ENCODE data around the gene HEG1. TPM values are rescaled to one million over a fixed set of nuclear protein-coding genes. Genes with fewer than 3 reads are reported as not detected.

The HEG1 gene
- total and polyA plus RNA-seq, 9 donors, result 12.2 to 64.7 (median 35.6) TPM

- Histone ChIP-seq H3K4me3 (no peak overlapping the region), H3K36me3 (no peaks in the 10 kb centered on the region), H3K27ac (no peak overlapping the region), H3K4me1 (ENCODE audit: insufficient read depth) (no peaks in the 10 kb centered on the region), H3K9me3 (no peaks in the 10 kb centered on the region), H3K27me3 (no peaks in the 10 kb centered on the region)
- no peak for DNase-seq
- TF ChIP-seq EP300 (IDR thresholded peaks at IDR 0.05), result no peak
- TF ChIP-seq POLR2A (IDR thresholded peaks at IDR 0.05), result no peak
- no peak for TF ChIP-seq CTCF (IDR thresholded peaks at IDR 0.05)
- 70 to 85% (median 82%) methylated on average over 7 of the region's 7 CpGs for WGBS, 3 donors
- intact Hi-C loops (cut with DNase I), result loop anchor here in 1 of 4 donors (10.0 kb wide), 1 partner anchor 69 kb away; no protein-coding TSS in a partner anchor
Observed at GRCh38 chr3:125073390-125073905, 17.7 kb upstream of the HEG1 start.

DNA sequence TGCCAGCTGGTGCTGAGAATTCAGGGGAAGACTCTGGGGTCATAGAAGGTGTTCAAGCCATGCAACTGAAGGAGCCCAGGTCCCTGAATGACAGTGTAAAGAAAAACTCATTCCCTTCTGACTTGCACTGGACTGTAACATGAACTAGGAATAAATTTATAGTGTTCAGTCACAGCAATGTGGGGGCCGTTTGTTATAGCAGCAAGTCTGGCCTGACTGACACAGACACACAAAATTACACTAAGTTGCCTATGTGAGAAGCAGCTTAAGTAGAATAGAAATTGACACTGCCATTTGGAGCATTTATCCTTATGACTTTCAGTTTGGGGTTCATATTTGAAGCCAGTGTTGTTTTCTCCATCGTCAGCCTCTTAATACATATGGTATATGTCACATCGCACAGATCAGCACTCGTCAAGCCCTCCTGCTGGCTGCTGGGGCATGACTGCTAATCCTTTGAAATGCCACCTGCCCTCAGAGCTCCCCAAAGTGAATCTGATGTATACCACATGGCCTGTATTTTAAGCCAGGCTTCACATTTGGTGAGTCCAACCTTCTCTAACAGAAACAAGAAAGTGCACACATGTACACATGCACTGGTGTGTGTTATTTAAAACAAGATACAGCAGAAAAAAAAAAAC lies 17.1 kb upstream of the HEG1 start:
- TF ChIP-seq CTCF (IDR thresholded peaks at IDR 0.05) (no peak), EP300 (IDR thresholded peaks at IDR 0.05) (no peak), POLR2A (IDR thresholded peaks at IDR 0.05) (no peak)
- H3K36me3 ChIP-seq, result no peaks in the 10 kb centered on the region
- WGBS, 3 donors, result 91 to 92% (median 91%) methylated on average over 4 of the region's 4 CpGs
- no peaks in the 10 kb centered on the region for H3K27me3 ChIP-seq
- H3K27ac ChIP-seq, result no peak overlapping the region
- no peaks in the 10 kb centered on the region for H3K4me1 ChIP-seq (ENCODE audit: insufficient read depth)
- no peak for DNase-seq
- H3K4me3 ChIP-seq, result no peak overlapping the region
- no peaks in the 10 kb centered on the region for H3K9me3 ChIP-seq
- intact Hi-C loops (cut with DNase I), result loop anchor here in 1 of 4 donors (10.0 kb wide), 1 partner anchor 68 kb away; no protein-coding TSS in a partner anchor

DNA sequence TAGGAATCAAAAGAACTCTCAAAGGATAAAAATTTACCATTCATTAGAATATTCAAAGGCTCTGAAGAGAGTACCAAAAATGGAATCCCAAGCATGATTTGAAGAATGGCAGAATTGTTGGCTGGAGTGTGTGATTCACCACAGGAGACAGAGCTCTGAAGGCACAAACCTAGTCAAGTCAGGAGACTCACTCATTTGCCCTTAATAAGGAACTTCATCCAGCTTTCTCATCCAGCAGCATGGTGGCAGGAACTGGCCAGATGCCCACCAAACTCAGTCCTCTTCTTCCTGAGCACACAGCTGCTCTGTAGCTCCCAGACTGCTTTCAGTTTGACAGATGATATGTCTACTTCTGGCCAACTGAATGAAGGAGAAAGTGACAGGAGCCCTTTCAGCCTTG lies 16.5 kb upstream of the HEG1 start:
- Histone ChIP-seq H3K27ac (no peak overlapping the region), H3K4me1 (ENCODE audit: insufficient read depth) (no peaks in the 10 kb centered on the region), H3K4me3 (no peak overlapping the region), H3K36me3 (no peaks in the 10 kb centered on the region), H3K9me3 (no peaks in the 10 kb centered on the region), H3K27me3 (no peaks in the 10 kb centered on the region)
- TF ChIP-seq EP300 (IDR thresholded peaks at IDR 0.05), result no peak
- TF ChIP-seq CTCF (IDR thresholded peaks at IDR 0.05), result no peak
- TF ChIP-seq POLR2A (IDR thresholded peaks at IDR 0.05), result no peak
- intact Hi-C loops (cut with DNase I), result loop anchor here in 1 of 4 donors (10.0 kb wide), 1 partner anchor 68 kb away; no protein-coding TSS in a partner anchor
- no peak for DNase-seq

DNA sequence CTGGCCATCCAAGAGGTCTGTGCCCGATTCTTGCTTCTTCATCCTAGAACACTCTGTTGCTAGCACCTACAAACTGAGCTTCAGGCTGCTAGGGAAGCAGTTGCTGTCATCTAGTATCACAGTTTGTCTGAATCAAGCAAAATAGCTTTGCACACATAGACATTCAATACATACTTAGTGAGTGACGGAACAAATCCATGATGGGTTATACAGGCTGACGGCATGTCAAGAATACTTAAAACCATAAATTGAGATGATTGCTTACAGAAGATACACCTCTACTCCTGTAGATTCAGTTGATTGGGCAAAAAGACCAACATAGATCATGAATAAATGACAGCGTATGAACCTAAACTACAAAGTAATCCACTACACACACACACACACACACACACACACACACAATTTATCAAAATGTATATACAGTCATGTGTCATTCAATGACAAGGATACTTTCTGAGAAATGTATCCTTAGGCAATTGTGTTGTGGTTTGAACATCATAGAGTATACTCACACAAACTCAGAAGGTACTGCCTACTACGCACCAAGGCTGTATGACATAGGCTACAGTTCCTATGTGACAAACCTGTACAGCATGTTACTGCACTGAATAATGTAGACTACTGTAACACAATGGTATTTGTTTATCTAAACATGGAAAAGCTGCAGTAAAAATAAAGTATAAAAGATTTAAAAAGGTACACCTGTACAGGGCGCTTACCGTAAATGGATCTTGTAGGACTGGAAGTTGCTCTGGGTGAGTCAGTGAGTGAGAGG lies 14.4 kb upstream of the HEG1 start:
- Histone ChIP-seq H3K36me3 (no peaks in the 10 kb centered on the region), H3K4me1 (ENCODE audit: insufficient read depth) (no peaks in the 10 kb centered on the region), H3K27ac (no peak overlapping the region), H3K4me3 (no peak overlapping the region), H3K27me3 (no peaks in the 10 kb centered on the region), H3K9me3 (no peaks in the 10 kb centered on the region)
- intact Hi-C loops (cut with DNase I), result loop anchor here in 2 of 4 donors (10.0 kb wide), 2 partner anchors 45 to 65 kb away; no protein-coding TSS in a partner anchor
- TF ChIP-seq POLR2A (IDR thresholded peaks at IDR 0.05) (no peak), EP300 (IDR thresholded peaks at IDR 0.05) (no peak), CTCF (IDR thresholded peaks at IDR 0.05) (no peak)
- 95 to 97% (median 96%) methylated on average over 7 of the region's 7 CpGs for WGBS, 3 donors
- no peak for DNase-seq
